Ishikawa (cell line): Measurements from ENCODE around the gene MID1.

Source experiments
- CEBPB ChIP-seq: IDR thresholded peaks from 2 replicates; pipeline ENCODE4 v1.6.1; 2012
- CREB1 ChIP-seq: IDR thresholded peaks from 2 replicates; pipeline ENCODE4 v1.6.1; 2012; ENCODE audit warnings: low read depth
- EGR1 ChIP-seq: IDR thresholded peaks from 2 replicates; pipeline ENCODE4 v1.6.1; 2012
- EP300 ChIP-seq: IDR thresholded peaks from 2 replicates; pipeline ENCODE4 v1.6.1; 2012; ENCODE audit warnings: borderline replicate concordance
- FOXM1 ChIP-seq: IDR thresholded peaks from 2 replicates; pipeline ENCODE4 v1.6.1; 2012; ENCODE audit warnings: low read depth, borderline replicate concordance
- MAX ChIP-seq: IDR thresholded peaks from 2 replicates; pipeline ENCODE4 v1.6.1; 2012
- NFIC ChIP-seq: IDR thresholded peaks from 2 replicates; pipeline ENCODE4 v1.6.1; 2012
- RAD21 ChIP-seq: IDR thresholded peaks from 2 replicates; pipeline ENCODE4 v1.6.1; 2012; ENCODE audit warnings: low read depth
- REST ChIP-seq: IDR thresholded peaks from 2 replicates; pipeline ENCODE4 v1.6.1; 2012; ENCODE audit warnings: low read depth, mild to moderate bottlenecking
- TAF1 ChIP-seq: IDR thresholded peaks from 2 replicates; pipeline ENCODE4 v1.6.1; 2012; ENCODE audit warnings: low read depth, mild to moderate bottlenecking
- TCF12 ChIP-seq: IDR thresholded peaks from 2 replicates; pipeline ENCODE4 v1.6.1; 2012; ENCODE audit warnings: low read depth
- TEAD4 ChIP-seq: IDR thresholded peaks from 2 replicates; pipeline ENCODE4 v1.6.1; 2012
- USF1 ChIP-seq: IDR thresholded peaks from 2 replicates; pipeline ENCODE4 v1.6.1; 2012
- YY1 ChIP-seq: IDR thresholded peaks from 2 replicates; pipeline ENCODE4 v1.6.1; 2012; ENCODE audit warnings: low read depth
- ZBTB7A ChIP-seq: IDR thresholded peaks from 2 replicates; pipeline ENCODE4 v1.6.1; 2012; ENCODE audit warnings: low read depth

Gene MID1

GRCh38 chrX:10453945-10454344, 166.4 kb downstream of the MID1 start:
- no peak for TF ChIP-seq FOXM1

- TF ChIP-seq EGR1: no peak
- no peak for TF ChIP-seq YY1
- TF ChIP-seq USF1: no peak
- no peak for TF ChIP-seq MAX
- TF ChIP-seq ZBTB7A: no peak
- no peak for TF ChIP-seq CEBPB
- TF ChIP-seq RAD21: no peak
- no peak for TF ChIP-seq TCF12
- TF ChIP-seq TEAD4: no peak
- TF ChIP-seq TAF1: no peak
- no peak for TF ChIP-seq EP300
- no peak for TF ChIP-seq FOXM1
- no peak for TF ChIP-seq REST
- no peak for TF ChIP-seq CREB1
- no peak for TF ChIP-seq NFIC
Measured at GRCh38 chrX:10450959-10451355, 169.4 kb downstream of the MID1 start.

GRCh38 chrX:10450229-10450958, 170.0 kb downstream of the MID1 start:
- TF ChIP-seq CREB1: no peak
- TF ChIP-seq ZBTB7A: no peak
- no peak for TF ChIP-seq TEAD4
- no peak for TF ChIP-seq EP300
- TF ChIP-seq EGR1: no peak
- no peak for TF ChIP-seq MAX
- TF ChIP-seq FOXM1: no peak
- no peak for TF ChIP-seq REST
- no peak for TF ChIP-seq CEBPB
- TF ChIP-seq TAF1: no peak
- TF ChIP-seq USF1: no peak
- TF ChIP-seq TCF12: no peak
- TF ChIP-seq YY1: no peak
- no peak for TF ChIP-seq RAD21
- no peak for TF ChIP-seq NFIC

GRCh38 chrX:10447564-10448214, 172.7 kb downstream of the MID1 start:
- peak; percentile 86 for TF ChIP-seq TEAD4
- TF ChIP-seq REST: no peak
- peak; percentile 83 for TF ChIP-seq USF1
- peak; percentile 44; the same call in 1 of the 2 replicates for TF ChIP-seq NFIC
- no peak for TF ChIP-seq ZBTB7A
- no peak for TF ChIP-seq MAX
